Effector memory CD8-positive, alpha-beta T cell (primary cell): ENCODE results near the gene SH3BP5.
A peak's percentile ranks its signal among the peaks of the same experiment; 100 is the strongest.

Experiments
- ATAC-seq: fragments of 150-1000 bp; cut with Tn5 transposase; replicated peaks from 2 replicates; pipeline ENCODE4 v1.10.0; 2021; ENCODE audit warnings: mild to moderate bottlenecking, moderate library complexity
- DNase-seq, 3 experiments: peaks; one replicate each; pipeline ENCODE4 v3.0.0; 2021
- H3K27ac Mint-ChIP-seq, 2 donors: one replicate each; pipeline ENCODE4 v1.8.0; 2022; ENCODE audit warnings: mild to moderate bottlenecking in 2 of 2, mixed read lengths in 2 of 2, moderate library complexity in 2 of 2
- H3K27me3 Mint-ChIP-seq, 2 donors: one replicate each; pipeline ENCODE4 v1.8.0; 2022; ENCODE audit warnings: mixed read lengths in 2 of 2
- H3K36me3 Mint-ChIP-seq: one replicate; pipeline ENCODE4 v1.8.0; 2022; ENCODE audit warnings: mild to moderate bottlenecking, moderate library complexity, mixed read lengths; ENCODE audit not compliant: insufficient read depth
- H3K4me1 Mint-ChIP-seq, 2 donors: one replicate each; pipeline ENCODE4 v1.8.0; 2022; ENCODE audit warnings: low read depth in 2 of 2, mixed read lengths in 2 of 2
- H3K4me3 Mint-ChIP-seq, 2 donors: one replicate each; pipeline ENCODE4 v1.8.0; 2022; ENCODE audit warnings: mild to moderate bottlenecking in 2 of 2, mixed read lengths in 2 of 2, moderate library complexity in 2 of 2
- H3K9me3 Mint-ChIP-seq, 2 donors: one replicate each; pipeline ENCODE4 v1.8.0; 2022; ENCODE audit warnings: mixed read lengths in 2 of 2

SH3BP5 gene

DNA sequence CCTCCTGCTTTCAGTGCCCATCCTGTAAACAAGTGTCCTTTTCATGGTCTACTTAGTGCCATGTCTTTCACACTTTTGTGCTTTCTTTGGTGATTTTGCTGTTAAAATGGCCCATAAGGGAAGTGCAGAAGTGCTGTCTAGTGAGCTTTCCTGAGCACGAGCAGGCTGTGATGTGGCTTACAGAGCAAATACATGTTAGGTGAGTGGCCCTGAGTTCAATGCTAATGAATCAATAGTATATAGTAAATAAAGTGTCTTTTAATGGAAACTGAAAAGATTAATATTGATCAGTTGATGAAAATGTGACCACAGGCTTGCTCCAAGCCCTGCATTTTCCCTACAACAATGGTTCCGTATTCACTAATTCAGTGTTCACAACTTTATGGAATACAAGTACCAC is 5.7 kb downstream of the SH3BP5 start:
- no peak for ATAC-seq
- H3K4me1 Mint-ChIP-seq: peaks cover 44 to 57% of the 10 kb centered on the region in 2 donors

DNA sequence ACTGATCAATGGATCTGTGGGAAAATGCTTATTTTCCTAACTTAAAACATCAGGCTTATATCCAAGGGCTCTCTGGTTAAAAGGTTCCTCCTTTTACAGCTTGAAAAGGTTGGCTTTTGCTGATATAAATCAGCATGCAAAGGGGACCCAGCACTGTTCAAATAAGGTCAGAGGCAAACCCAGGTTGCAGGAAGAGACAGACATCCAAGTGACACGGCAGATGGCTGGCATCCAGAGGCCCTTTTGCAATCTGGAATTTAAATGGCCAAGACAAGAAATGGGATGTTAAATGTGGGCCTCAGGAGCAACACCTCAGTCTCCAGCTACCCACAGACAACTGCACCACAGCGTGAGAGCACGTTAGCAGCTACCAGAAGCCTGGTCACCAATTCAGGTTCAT is 6.3 kb downstream of the SH3BP5 start:
- no peak overlapping the region for H3K4me3 Mint-ChIP-seq
- peaks cover 38% of the 10 kb centered on the region for H3K36me3 Mint-ChIP-seq
- no peaks in the 10 kb centered on the region for H3K27me3 Mint-ChIP-seq

More for the DNA sequence above, 5.7 kb downstream of the SH3BP5 start:
- Mint-ChIP-seq H3K36me3 (peaks cover 38% of the 10 kb centered on the region), H3K27me3 (no peaks in the 10 kb centered on the region), H3K27ac (no peak overlapping the region), H3K4me3 (no peak overlapping the region), H3K9me3 (no peaks in the 10 kb centered on the region)
- DNase-seq: no peak

DNA sequence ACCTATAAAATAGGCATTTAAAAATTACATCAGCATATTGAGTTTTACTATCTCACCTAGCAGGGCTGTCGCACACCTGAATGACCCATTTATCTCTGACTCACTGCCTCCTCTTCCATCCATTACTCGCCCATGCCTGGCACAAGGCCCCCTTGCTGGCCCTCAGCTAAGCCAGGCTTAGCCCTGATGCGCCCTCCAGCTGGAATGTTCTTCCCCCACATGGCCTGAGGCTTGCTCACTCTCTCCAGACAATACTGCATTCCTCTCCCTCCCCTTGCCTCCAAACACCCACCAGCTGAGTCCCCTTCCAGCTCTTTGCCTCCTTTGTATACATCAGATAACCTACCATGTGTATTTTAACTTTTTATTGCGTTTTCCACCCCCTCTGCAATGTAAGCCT is 7.2 kb downstream of the SH3BP5 start:
- Mint-ChIP-seq H3K4me1 (peaks cover 48 to 53% of the 10 kb centered on the region in 2 donors), H3K9me3 (no peaks in the 10 kb centered on the region), H3K4me3 (peak overlapping the region in 1 of 2 donors; percentile 6), H3K27me3 (no peaks in the 10 kb centered on the region), H3K27ac (no peak overlapping the region), H3K36me3 (peaks cover 42% of the 10 kb centered on the region)
- ATAC-seq: no peak
- no peak for DNase-seq

More for the DNA sequence above, 6.3 kb downstream of the SH3BP5 start:
- no peak for ATAC-seq
- Mint-ChIP-seq H3K27ac (no peak overlapping the region), H3K4me1 (peaks cover 44 to 51% of the 10 kb centered on the region in 2 donors), H3K9me3 (no peaks in the 10 kb centered on the region)
- DNase-seq: no peak

DNA sequence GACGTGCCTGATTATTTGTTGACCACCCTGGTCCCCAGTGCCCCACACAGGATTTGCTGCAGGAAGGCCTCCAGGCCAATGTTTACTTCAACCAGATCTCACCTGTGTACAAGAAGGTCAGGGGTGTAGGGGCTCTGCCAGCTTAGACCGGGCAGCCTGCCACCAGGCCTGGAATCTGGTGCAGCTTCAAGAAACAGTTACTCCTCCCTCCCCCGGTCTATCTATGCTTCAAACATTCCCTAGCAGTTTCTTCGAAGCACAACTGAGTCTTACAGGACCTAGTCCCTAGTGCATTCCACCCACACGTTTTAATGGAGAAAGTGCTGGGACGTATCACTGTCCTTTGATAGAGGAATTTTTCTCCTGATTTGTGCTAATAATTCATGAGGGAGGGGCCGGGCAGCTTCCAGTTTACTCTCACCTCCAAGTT is 8.0 kb downstream of the SH3BP5 start:
- no peak for DNase-seq
- no peak overlapping the region for H3K4me3 Mint-ChIP-seq
- peaks cover 42% of the 10 kb centered on the region for H3K36me3 Mint-ChIP-seq
- no peaks in the 10 kb centered on the region for H3K27me3 Mint-ChIP-seq
- peaks cover 50 to 57% of the 10 kb centered on the region in 2 donors for H3K4me1 Mint-ChIP-seq
- H3K27ac Mint-ChIP-seq: peak overlapping the region in 1 of 2 donors; percentile 38
- no peak for ATAC-seq
- H3K9me3 Mint-ChIP-seq: no peaks in the 10 kb centered on the region

DNA sequence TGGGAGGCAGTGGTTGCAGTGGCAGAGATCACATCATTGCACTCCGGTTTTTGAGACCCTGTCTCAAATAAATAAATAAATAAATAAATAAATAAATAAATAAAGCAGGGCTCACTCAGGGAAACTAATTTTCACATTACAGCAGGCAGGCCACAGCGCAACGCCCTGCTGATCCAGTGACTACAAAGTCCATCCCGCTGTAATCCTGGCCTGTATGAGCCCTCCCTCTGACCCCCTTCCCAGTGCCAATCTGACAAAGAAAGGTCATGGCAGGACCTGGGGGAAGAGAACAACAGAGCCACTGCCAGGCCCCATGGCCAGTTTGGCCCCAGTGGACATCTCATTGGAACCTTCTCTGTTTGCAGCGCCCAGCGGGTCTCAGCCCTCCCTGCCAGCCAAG is 9.3 kb downstream of the SH3BP5 start:
- Mint-ChIP-seq H3K36me3 (peaks cover 32% of the 10 kb centered on the region), H3K27ac (peak overlapping the region in 1 of 2 donors; percentile 32), H3K9me3 (no peaks in the 10 kb centered on the region), H3K4me1 (peaks cover 46 to 50% of the 10 kb centered on the region in 2 donors), H3K27me3 (no peaks in the 10 kb centered on the region), H3K4me3 (no peak overlapping the region)
- no peak for ATAC-seq
- DNase-seq: no peak

DNA sequence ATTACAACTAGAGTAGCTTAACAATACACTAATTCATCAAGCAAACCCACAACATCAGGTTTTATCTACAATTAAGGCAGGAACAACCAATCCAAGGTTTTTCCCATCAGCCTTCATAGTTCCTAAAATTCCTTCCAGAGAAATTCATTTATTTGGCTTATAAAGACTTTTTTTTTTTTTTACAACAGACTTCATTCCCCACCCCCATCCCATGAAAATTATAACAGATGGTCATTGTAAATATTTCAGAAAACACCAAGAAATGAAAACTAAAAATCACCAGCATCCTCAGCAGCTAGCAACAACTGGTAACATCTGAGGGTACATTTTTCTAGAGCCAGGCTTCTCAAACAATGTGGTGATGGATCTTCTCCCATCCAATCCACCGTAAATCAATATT is 11.0 kb downstream of the SH3BP5 start:
- Mint-ChIP-seq H3K4me3 (no peak overlapping the region), H3K27ac (no peak overlapping the region)

DNA sequence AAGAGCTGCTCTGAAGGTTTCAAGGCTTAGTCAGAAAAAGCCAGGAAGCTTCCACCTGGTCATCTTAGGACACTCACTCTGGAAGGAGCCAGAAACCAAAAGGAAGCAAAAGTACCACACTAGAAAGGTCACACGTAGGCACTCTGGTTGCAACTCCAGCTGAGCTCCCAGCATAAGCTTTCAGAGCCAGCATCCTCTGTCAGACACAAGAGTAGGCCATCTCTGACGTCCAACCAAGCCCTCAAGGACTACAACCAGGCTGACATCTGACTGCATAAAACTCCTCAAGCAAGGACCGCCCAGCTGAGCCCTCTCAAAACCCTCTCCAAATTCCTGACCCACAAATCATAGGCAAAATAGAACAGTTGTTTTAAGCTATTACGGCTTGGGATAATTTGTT is 12.8 kb downstream of the SH3BP5 start:
- Mint-ChIP-seq H3K27me3 (no peaks in the 10 kb centered on the region), H3K36me3 (peaks cover 7% of the 10 kb centered on the region), H3K27ac (peak overlapping the region in 1 of 2 donors; percentile 42), H3K4me1 (peaks cover 45 to 52% of the 10 kb centered on the region in 2 donors), H3K9me3 (no peaks in the 10 kb centered on the region), H3K4me3 (peak overlapping the region; percentile 0 to 27)
- ATAC-seq (no peak), DNase-seq (no peak)

More for the DNA sequence above, 11.0 kb downstream of the SH3BP5 start:
- DNase-seq (no peak), ATAC-seq (no peak)
- no peaks in the 10 kb centered on the region for H3K9me3 Mint-ChIP-seq
- peaks cover 18% of the 10 kb centered on the region for H3K36me3 Mint-ChIP-seq
- no peaks in the 10 kb centered on the region for H3K27me3 Mint-ChIP-seq
- peaks cover 45 to 53% of the 10 kb centered on the region in 2 donors for H3K4me1 Mint-ChIP-seq

DNA sequence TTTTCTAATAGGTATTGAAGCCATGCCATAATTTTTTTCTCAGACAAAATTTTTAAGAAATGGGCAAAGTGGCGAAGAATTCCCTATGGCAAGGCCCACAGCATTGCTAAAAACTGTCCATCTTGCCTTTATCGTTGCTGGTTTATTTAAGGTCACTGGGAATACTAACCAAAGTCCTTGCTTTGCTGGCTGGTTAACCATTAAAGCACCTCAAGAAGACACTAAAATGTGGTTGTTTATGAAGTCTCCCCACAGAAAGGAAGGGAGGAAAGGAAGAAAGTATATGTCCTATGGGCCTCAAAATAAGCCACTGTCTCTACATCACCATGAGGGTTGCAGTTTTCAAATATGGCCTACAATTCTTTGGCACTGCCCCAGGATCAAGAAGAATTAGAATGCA is 13.2 kb downstream of the SH3BP5 start:
- ATAC-seq: no peak
- Mint-ChIP-seq H3K4me1 (peaks cover 46 to 53% of the 10 kb centered on the region in 2 donors), H3K9me3 (no peaks in the 10 kb centered on the region), H3K27me3 (no peaks in the 10 kb centered on the region), H3K27ac (no peak overlapping the region), H3K4me3 (peak overlapping the region in 1 of 2 donors; percentile 27), H3K36me3 (peaks cover 7% of the 10 kb centered on the region)
- DNase-seq: no peak

DNA sequence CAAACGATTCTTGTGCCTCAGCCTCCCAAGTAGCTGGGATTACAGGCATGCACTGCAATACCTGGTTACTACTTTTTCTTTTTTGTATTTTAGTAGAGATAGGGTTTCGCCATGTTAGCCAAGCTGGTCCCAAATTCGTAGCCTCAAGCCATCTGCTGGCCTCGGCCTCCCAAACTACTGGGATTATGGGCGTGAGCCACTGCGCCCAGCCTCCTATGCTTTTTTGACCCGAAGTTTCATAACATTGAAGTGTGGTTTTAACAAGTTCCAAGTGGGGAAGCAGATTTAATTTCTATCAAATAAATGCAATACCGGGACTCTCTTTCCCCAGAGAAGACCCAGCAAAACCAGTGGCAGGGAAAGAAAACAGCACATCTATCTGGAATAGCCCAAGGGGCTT is 13.7 kb downstream of the SH3BP5 start:
- H3K4me1 Mint-ChIP-seq: peaks cover 42 to 53% of the 10 kb centered on the region in 2 donors
- H3K9me3 Mint-ChIP-seq: no peaks in the 10 kb centered on the region
- ATAC-seq: no peak
- no peak overlapping the region for H3K27ac Mint-ChIP-seq
- H3K4me3 Mint-ChIP-seq: no peak overlapping the region
- peaks cover 10% of the 10 kb centered on the region for H3K36me3 Mint-ChIP-seq
- no peaks in the 10 kb centered on the region for H3K27me3 Mint-ChIP-seq
- no peak for DNase-seq

DNA sequence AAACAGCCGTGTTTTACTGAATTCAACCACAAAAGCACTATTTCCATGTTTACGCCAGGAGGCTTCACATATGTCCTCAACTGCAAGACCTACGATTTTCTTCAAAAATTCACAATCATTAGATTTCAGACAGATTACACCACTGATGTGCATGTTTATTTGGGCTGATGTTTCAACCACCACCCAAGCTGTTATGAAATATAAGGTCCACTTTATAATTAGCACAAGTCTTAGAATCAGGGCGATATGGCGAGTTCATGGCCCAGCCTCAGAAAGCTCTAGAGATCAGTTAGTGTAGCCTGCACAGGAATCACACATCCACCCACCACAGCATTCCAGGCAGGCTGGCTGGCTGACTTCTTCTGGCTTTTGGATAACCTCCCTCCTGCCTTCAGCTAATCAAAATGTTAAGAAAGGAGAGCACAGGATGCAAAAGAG is 15.4 kb downstream of the SH3BP5 start:
- Mint-ChIP-seq H3K27ac (peak overlapping the region; percentile 17 to 33), H3K9me3 (no peaks in the 10 kb centered on the region), H3K4me3 (no peak overlapping the region), H3K27me3 (no peaks in the 10 kb centered on the region), H3K36me3 (peaks cover 10% of the 10 kb centered on the region), H3K4me1 (peaks cover 39 to 57% of the 10 kb centered on the region in 2 donors)
- no peak for ATAC-seq
- DNase-seq: no peak

DNA sequence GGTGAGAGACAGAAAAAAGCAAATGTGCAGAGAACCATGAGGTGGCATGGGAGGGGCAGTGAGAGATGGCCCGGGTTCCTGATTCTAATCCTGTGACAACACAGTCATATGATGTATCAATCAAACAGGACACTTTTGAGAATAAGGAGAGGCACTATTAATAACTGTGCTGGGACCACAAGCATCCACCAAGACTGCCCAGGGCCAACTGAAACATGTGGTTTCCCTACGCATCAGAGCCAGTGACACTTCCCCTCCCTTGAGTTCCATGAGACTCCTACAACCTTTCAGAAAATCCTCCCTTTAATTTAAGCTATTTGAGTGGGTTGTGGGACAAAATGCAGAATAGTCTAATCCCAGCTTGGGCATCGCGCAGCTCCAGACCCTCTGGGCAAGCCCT is 17.4 kb downstream of the SH3BP5 start:
- H3K27ac Mint-ChIP-seq: peak overlapping the region; percentile 78 to 95
- no peaks in the 10 kb centered on the region for H3K9me3 Mint-ChIP-seq
- H3K36me3 Mint-ChIP-seq: peaks cover 6% of the 10 kb centered on the region
- no peaks in the 10 kb centered on the region for H3K27me3 Mint-ChIP-seq
- peaks cover 45 to 62% of the 10 kb centered on the region in 2 donors for H3K4me1 Mint-ChIP-seq
- ATAC-seq (no peak), DNase-seq (no peak)
- no peak overlapping the region for H3K4me3 Mint-ChIP-seq

DNA sequence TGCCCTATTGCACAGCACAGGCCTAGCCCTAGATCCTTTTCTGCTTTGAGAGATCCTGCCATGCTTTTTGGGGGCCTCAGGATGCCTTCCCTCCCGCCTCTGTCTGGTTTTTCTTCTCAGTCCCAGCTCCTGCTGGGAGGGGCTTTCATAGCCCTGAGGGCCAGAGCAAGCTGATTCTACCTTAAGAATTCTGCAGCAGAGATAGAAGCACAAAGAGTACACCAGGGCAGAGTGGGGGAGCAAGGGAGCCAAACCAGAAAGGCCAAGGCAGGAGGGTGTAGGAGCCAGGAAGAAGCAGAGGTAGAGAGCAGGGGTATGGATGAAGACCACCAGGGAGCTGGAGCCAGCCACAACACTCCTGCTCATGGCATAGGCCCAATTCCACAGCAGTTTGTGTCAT is 18.1 kb downstream of the SH3BP5 start:
- Mint-ChIP-seq H3K4me1 (peaks cover 43 to 62% of the 10 kb centered on the region in 2 donors), H3K27me3 (no peaks in the 10 kb centered on the region), H3K9me3 (no peaks in the 10 kb centered on the region), H3K27ac (peak overlapping the region; percentile 78 to 95), H3K36me3 (peaks cover 3% of the 10 kb centered on the region), H3K4me3 (peak overlapping the region in 1 of 2 donors; percentile 46)
- ATAC-seq (no peak), DNase-seq (no peak)

DNA sequence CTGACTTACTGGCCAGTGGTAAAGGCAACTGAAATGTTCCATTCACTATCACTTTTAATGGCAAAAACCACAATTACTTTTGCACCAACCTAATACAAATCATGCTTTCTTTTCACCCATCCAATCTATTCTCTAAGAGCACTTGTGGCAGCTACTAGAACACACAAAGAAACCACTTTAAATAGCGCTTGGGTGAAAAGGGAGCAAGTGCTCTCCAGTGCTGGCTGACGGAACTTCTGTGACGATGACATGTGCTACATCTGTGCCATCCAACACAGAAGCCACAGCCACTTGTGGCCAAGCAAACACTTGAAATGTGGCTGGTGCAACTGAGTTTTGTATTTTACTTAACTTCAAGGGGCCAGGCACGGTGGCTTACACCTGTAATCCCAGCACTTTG is 18.9 kb downstream of the SH3BP5 start:
- H3K4me3 Mint-ChIP-seq: no peak overlapping the region
- DNase-seq (peak in 1 of 3 experiments; percentile 8), ATAC-seq (peak; percentile 69)
- peak overlapping the region in 1 of 2 donors; percentile 78 for H3K27ac Mint-ChIP-seq
- H3K36me3 Mint-ChIP-seq: peaks cover 3% of the 10 kb centered on the region
- peaks cover 46 to 67% of the 10 kb centered on the region in 2 donors for H3K4me1 Mint-ChIP-seq
- H3K9me3 Mint-ChIP-seq: no peaks in the 10 kb centered on the region
- no peaks in the 10 kb centered on the region for H3K27me3 Mint-ChIP-seq

DNA sequence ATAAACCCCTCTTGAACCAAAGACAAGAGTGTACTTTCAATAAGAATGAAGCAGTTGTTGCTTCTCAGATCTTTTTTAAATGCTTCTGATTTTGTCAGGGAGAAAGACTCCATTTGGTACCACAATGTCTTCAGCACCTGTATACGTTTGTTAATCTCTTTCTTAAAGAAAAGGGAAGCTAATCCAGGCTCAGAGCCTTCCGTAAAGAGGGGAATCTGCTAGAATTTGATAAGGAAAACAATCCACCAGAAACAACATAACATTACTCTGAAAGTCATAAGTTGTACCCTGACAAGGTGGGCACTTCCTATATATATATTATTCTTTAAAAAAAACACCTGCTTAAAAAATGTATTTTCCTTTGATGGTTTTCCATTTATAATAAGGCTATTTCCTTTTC is 19.8 kb downstream of the SH3BP5 start:
- H3K4me3 Mint-ChIP-seq: no peak overlapping the region
- ATAC-seq: no peak
- peak overlapping the region in 1 of 2 donors; percentile 28 for H3K27ac Mint-ChIP-seq
- H3K27me3 Mint-ChIP-seq: no peaks in the 10 kb centered on the region
- peaks cover 50 to 71% of the 10 kb centered on the region in 2 donors for H3K4me1 Mint-ChIP-seq
- no peaks in the 10 kb centered on the region for H3K9me3 Mint-ChIP-seq
- no peak for DNase-seq
- peaks cover 3% of the 10 kb centered on the region for H3K36me3 Mint-ChIP-seq
